ENCODE measurements around the gene SERTM1.

The SERTM1 gene

DNA sequence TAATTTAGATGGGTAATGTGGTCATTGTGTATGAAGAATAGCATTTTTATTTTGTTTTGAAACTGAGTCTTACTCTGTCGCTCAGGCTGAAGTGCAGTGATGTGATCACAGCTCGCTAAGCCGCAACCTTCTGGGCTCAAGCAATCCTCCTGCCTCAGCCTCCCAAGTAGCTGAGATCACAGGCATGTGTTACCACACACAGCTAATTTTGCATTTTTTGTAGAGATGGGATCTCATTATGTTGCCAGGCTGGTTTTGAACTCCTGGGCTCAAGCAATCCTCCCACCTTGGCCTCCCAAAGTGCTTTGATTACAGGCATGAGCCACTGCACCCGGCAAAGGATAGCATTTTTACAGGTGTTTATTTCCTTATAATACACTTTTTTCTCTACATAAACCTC lies 36.6 kb downstream of the SERTM1 start:
- no peak for DNase-seq (ENCODE audit: low read depth in 4 of 4, low spot score in 1 of 4)

DNA sequence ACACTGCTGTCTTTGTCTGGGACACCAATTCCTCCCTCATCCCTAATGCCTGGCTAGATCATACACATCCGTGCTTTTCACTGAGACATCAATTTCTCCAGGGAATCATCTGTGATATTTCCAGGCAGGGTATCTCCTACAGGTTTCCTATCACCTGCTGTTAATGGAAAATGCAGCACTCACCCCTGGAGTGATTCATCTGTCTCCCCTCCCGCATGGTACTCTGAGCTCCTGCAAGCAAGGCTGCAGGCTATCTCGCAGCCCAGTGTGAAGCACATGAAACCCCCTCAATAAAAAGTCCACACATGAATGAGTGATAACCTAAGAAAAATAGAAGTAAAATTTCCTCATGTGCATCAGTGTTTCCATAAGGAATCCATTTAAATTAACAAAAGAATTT lies 38.5 kb downstream of the SERTM1 start:
- DNase-seq (ENCODE audit: low read depth in 4 of 4, low spot score in 1 of 4) = no peak

DNA sequence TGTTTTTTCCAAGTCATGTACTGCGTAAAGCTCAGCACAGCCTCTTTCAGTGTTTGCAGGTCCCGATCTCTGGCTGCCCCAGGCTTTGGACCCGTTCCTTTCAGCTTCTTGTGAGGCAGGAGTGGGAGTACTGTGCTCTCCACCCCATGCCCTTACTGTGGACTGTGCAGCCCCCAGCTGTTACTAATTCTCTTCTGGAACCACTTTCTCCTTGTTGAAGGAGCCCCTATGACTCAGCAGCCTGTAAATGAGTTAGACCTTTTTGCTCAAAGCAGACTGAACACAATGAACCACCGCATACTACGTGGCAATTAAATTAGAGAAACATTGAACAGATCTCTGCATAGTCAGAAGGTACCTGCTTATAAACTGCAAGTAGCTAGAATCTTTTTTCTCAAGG lies 39.0 kb downstream of the SERTM1 start:
- DNase-seq (ENCODE audit: low read depth in 4 of 4, low spot score in 1 of 4) = no peak

DNA sequence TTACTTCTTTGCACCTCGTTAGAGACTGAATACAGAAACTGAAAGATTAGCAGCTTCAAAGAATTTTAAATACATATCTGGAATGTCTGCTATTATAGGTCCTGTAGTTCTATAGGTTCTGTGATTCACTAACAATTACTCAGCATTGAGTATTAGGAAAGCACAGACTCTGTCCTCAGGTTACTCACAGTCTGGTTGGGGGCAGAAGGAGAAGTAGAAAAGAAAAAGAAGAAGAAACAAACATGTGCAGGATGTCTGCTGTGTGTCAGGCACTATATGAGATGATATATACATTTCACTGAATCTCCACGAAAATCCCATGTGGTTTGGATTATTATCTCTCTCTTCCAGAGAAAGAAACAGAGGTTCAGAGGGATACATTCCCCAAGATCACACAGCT lies 40.1 kb downstream of the SERTM1 start:
- DNase-seq (ENCODE audit: low read depth in 4 of 4, low spot score in 1 of 4) = no peak

DNA sequence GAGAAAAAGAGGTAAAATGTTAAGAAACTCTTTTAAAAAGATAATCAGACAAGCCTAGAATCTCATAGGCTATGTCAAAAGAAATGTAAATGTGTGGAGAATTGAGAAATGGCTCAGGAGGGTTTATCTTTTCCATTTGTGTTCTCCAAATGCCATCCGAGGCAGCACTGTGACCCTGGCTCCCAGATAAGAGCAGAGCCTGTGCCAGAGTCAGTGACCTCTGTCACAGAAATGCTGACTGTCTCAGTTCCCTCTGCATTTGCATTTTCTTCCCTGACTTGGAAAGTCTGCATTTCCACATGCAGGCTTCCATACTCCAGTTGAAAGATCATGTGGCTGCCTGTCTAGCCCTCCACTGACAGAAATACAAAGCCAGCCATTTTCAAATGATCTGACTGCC lies 42.0 kb downstream of the SERTM1 start:
- no peak for DNase-seq (ENCODE audit: low read depth in 4 of 4, low spot score in 1 of 4)

DNA sequence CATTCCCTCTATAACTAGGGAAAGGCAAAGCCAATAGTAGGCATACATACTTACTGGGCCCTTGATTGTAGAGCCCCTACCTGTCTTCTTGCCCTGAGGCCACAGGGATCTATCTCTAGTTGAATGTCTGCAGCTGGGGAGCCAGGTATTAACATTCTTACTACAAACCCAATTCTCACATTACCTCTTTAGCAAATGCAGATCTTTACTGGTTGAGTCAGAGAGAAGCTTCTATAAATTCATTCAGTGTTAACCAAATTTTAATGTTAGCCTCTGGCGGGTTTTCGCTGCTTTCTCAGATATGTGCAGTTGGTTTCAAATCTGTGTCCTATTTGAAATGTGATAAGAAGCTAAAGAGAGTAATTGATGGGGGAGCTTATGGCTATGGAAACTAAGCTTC lies 43.2 kb downstream of the SERTM1 start:
- no peak for DNase-seq (ENCODE audit: low read depth in 4 of 4, low spot score in 1 of 4)

DNA sequence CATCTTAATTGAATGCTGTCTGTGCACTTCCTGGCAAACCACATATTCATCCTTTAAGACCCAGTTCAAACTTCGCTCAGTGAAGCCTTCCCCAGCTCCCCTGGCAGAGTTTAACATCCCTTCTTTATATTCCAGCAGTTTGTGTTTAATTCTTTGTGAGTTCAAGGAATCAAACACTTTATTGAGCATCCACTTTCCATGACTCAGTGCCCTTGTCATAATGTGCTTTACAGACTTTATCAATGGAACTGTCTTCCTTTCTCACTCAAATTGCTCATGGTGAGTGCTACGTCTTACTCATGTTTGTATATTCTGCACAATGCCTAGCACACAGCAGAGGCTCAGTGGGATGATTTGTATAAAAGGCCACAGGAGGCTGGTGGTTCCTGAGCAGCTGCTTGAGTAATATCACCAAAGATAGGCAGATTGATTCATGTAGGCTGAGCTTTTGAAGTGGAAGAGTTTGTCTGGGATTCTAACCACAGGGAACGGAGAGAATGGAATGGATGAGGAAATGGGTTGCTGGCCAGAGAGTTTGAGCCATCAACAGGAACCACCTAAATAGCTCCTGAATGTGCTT lies 44.2 kb downstream of the SERTM1 start:
- DNase-seq (ENCODE audit: low read depth in 4 of 4, low spot score in 1 of 4) = no peak

DNA sequence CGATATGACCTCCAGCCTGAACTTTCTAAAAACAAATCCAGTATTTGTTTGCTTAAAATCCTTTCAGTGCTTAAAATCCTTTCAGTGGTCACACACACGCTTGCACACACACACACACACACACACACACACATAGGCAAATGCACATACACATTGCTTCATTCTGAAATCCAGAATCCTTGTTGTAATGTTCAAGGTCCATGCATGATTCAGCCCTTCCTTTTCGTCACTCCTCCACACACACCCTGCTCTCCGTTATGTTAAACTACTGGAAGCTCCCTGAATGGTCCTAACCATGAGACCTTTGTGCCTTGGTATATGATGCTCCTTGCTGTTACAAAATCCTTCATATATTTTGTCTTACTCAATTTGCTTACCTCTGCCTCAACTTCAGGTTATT lies 44.9 kb downstream of the SERTM1 start:
- DNase-seq (ENCODE audit: low read depth in 4 of 4, low spot score in 1 of 4) = no peak

DNA sequence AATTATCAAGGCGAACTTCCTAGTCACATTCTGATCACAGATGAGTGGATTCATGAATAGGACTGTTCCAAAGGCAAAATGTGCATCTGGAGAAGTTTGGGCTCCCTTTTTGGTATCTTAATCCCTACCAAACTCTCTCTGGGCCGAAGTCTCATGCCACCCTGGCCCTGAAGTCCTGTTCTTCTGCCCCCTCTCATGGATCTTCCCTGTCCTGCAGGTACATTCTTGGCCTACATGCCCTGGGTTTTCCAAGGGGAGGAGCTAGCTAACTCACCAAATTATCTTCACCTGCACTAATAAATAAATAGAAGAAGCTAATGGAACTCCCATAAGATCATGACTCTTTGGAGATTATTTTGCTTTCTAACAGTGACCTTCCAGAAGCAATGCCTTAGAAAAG lies 50.3 kb downstream of the SERTM1 start:
- DNase-seq (ENCODE audit: low read depth in 4 of 4, low spot score in 1 of 4) = no peak

DNA sequence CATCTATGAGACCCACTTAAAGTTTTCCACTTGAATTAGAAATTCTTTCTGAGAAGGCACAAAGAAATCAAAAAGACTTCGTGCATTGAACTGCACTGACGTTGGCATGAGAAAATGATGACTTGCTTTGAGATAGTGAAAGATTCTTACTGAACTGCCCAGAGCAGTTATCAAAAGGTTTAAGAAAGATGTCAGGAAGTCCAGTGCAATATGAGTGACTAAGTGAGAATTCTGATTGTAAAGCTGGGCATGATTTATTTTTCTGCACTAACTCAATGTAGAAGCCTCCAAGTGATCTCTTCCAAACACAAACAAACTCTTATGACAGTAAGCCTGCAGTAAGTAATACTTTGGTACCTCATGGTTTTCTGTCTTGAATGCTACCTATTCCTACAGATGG lies 52.1 kb downstream of the SERTM1 start:
- no peak for DNase-seq (ENCODE audit: low read depth in 4 of 4, low spot score in 1 of 4)

DNA sequence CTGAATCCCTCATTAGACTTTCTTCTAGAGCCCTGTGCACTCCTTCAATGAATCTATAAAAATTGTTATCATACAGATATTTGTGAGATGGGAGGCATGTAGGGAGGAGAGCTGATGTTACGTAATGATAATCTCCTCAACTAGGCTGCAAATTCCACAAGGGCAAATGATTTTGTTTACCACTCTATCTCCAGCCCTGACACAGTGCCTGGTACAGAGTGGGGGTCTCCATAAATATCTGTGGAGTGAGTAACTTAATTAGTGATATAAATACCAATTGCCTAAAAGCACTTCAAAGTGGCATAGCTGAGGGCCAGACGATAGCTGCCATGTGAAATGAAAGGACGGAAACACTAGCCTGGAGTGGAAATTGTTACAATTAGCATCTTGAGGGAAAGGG lies 54.2 kb downstream of the SERTM1 start:
- DNase-seq (ENCODE audit: low read depth in 4 of 4, low spot score in 1 of 4) = no peak

DNA sequence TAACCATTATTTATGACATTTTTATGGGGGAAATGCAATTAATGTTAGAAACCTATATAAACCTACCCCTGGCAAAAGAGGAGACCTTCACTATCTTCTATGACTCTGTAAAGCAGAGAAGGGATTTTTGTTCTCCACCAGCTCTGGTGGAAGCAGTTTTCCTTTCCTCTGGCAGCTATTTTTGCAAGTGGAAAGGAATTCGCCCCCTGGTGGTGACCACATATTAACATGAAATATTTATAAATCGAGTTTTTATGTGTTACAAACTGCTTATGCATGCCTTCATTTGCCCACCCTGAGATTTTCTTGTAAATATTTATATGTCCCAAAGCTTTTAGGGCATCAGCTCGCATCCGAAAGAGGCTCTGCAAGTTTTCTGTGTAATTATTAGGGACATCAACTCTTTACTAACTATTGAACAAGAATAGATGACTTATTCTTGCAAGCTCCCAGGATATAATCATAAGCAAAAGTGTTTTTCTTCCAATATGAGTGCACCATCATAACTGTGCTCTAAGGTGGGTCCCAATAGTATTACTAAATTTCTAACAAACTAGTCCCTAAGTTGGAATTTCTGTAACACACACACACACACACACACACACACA lies 62.4 kb downstream of the SERTM1 start:
- DNase-seq (ENCODE audit: low read depth in 4 of 4, low spot score in 1 of 4) = peak; percentile 2 to 20 (median 10)

DNA sequence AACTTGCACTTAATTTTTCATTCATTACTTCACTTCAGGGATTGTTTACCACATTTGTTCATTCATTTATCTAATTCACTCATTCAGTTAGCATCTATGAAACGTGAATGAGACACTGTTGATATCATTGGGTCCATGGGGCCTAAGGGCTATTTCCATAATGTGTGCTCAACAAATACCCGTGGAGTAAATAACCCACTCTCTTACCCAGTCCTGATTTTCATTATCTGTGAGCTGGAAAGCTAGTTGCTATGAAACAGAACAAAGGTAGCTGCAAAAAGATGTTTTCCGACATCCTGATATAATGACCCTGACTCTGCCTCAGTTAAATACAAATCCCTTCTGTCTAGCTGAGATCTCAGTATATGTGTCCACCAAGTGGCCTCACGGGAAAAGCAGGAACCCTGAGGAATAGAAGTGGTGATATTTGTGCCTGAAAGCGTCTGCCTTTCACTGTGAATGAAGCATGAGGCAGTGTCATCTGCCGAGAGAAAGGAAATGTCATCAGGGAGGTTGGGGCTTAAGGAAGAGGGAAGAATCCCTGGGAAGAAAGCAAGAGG lies 63.8 kb downstream of the SERTM1 start:
- no peak for DNase-seq (ENCODE audit: low read depth in 4 of 4, low spot score in 1 of 4)

DNA sequence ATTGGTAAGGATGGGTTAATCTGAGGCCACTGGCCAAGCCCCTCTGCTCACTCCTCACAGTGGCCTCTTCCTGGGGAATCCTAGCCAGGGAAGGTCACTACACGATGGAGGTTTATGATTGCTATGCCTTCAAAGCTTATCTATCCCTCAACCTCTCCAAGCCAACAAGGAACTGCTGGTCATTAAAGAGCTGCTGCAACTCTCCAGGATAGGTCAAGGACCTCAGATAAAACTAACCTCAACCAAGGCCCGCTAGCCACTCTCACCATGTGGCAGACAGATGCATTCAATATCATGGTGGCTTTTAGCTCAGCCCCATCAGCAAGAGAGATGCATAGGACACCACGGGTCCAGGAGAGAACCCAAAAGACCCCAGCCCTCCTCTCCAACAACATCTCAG lies 71.6 kb downstream of the SERTM1 start:
- no peak for DNase-seq (ENCODE audit: low read depth in 4 of 4, low spot score in 1 of 4)

DNA sequence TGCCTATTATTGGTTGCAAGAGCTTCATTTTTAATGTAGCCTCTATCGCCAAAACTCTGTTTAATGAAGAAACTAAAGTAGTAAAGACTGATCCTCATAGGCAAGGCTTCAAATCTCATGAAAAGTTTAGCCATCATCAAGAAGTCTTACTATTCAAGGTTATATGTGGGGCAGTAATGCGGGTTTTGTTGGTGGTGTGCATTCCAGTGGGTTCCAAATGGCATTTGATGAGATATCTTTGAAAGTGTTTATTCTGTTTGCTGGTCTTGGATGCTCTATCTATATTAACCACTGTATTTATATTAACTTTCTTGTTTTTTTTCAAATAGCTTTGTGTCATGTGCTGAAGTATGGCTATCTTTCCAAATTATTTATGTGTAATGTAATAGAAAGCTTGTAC lies 72.2 kb downstream of the SERTM1 start:
- DNase-seq (ENCODE audit: low read depth in 4 of 4, low spot score in 1 of 4) = no peak

Measured in stimulated activated CD4-positive, alpha-beta T cell treated with anti-CD3 and anti-CD28 coated beads, Interleukin-1b, Interleukin-23, amount 100 ng/mL, for 24 hours (primary cell).